Measurements from ENCODE around the gene TRANK1. TPM values are rescaled to one million over a fixed set of nuclear protein-coding genes. Genes with fewer than 3 reads are reported as not detected.

TRANK1 gene
- total and polyA plus RNA-seq, 10 donors, result 5.3 to 75.6 (median 54.2) TPM

- intact Hi-C loops (cut with DNase I; ENCODE audit: low total_unique reads), result no loop called here
- Histone ChIP-seq H3K4me1 (peaks cover 34 to 87% (median 67%) of the 10 kb centered on the region in 6 donors), H3K9me3 (no peaks in the 10 kb centered on the region), H3K27me3 (replicated peaks in 1 of 7) (no peaks in the 10 kb centered on the region), H3K4me3 (no peak overlapping the region), H3K36me3 (peaks cover 0 to 73% (median 45%) of the 10 kb centered on the region in 6 donors), H3K27ac (peak overlapping the region in 6 of 8 donors; percentile 41 to 88 (median 80))
- no peak for DNase-seq
- TF ChIP-seq POLR2A (IDR thresholded peaks at IDR 0.05) (no peak), CTCF (IDR thresholded peaks at IDR 0.05 in 8 of 11, conservative IDR thresholded peaks at IDR 0.05 in 3 of 11) (no peak), POLR2AphosphoS5 (IDR thresholded peaks at IDR 0.05) (no peak)
- 57 to 83% (median 72%) methylated on average over 1 of the region's 1 CpG for WGBS, 5 donors
Measured at GRCh38 chr3:36894914-36895313, 49.9 kb downstream of the TRANK1 start.

- WGBS, 5 donors, result 89 to 100% (median 95%) methylated on average over 1 of the region's 1 CpG
- no peak for DNase-seq
- Histone ChIP-seq H3K9me3 (no peaks in the 10 kb centered on the region), H3K4me1 (peaks cover 34 to 82% (median 67%) of the 10 kb centered on the region in 6 donors), H3K27me3 (replicated peaks in 1 of 7) (no peaks in the 10 kb centered on the region), H3K4me3 (no peak overlapping the region), H3K36me3 (peaks cover 0 to 73% (median 45%) of the 10 kb centered on the region in 6 donors), H3K27ac (peak overlapping the region; percentile 46 to 88 (median 72))
- intact Hi-C loops (cut with DNase I; ENCODE audit: low total_unique reads), result no loop called here
- TF ChIP-seq POLR2AphosphoS5 (IDR thresholded peaks at IDR 0.05) (no peak), CTCF (IDR thresholded peaks at IDR 0.05 in 8 of 11, conservative IDR thresholded peaks at IDR 0.05 in 3 of 11) (no peak), POLR2A (IDR thresholded peaks at IDR 0.05) (no peak)
Measured at GRCh38 chr3:36893826-36894225, 51.0 kb downstream of the TRANK1 start.

- H3K4me3 ChIP-seq, result peak overlapping the region in 1 of 8 donors; percentile 18
- H3K36me3 ChIP-seq, result peaks cover 0 to 73% (median 45%) of the 10 kb centered on the region in 6 donors
- DNase-seq, result peak; percentile 61
- intact Hi-C loops (cut with DNase I; ENCODE audit: low total_unique reads), result no loop called here
- 43 to 82% (median 67%) methylated on average over 2 of the region's 2 CpGs for WGBS, 5 donors
- H3K4me1 ChIP-seq, result peaks cover 34 to 82% (median 67%) of the 10 kb centered on the region in 6 donors
- H3K27me3 ChIP-seq (replicated peaks in 1 of 7), result no peaks in the 10 kb centered on the region
- peak in 1 of 3 donors; percentile 79 for TF ChIP-seq POLR2AphosphoS5 (IDR thresholded peaks at IDR 0.05)
- no peak for TF ChIP-seq POLR2A (IDR thresholded peaks at IDR 0.05)
- peak overlapping the region; percentile 46 to 88 (median 72) for H3K27ac ChIP-seq
- no peaks in the 10 kb centered on the region for H3K9me3 ChIP-seq
Measured at GRCh38 chr3:36893137-36893557, 51.7 kb downstream of the TRANK1 start.

GRCh38 chr3:36892457-36893136 is 52.3 kb downstream of the TRANK1 start:
- H3K36me3 ChIP-seq, result peaks cover 0 to 73% (median 45%) of the 10 kb centered on the region in 6 donors
- intact Hi-C loops (cut with DNase I; ENCODE audit: low total_unique reads), result no loop called here
- DNase-seq, result peak; percentile 68

More at GRCh38 chr3:36892457-36893136, 52.3 kb downstream of the TRANK1 start:
- peaks cover 34 to 81% (median 67%) of the 10 kb centered on the region in 6 donors for H3K4me1 ChIP-seq
- no peaks in the 10 kb centered on the region for H3K9me3 ChIP-seq
- TF ChIP-seq POLR2A (IDR thresholded peaks at IDR 0.05), result no peak
- no peak for TF ChIP-seq POLR2AphosphoS5 (IDR thresholded peaks at IDR 0.05)
- TF ChIP-seq CTCF (IDR thresholded peaks at IDR 0.05 in 8 of 11, conservative IDR thresholded peaks at IDR 0.05 in 3 of 11), result no peak
- H3K27ac ChIP-seq, result peak overlapping the region; percentile 23 to 88 (median 72)
- WGBS, 5 donors, result 78 to 86% (median 84%) methylated on average over 12 of the region's 12 CpGs
- H3K4me3 ChIP-seq, result peak overlapping the region in 1 of 8 donors; percentile 36
- H3K27me3 ChIP-seq (replicated peaks in 1 of 7), result no peaks in the 10 kb centered on the region
